Measurements from ENCODE around the gene ZNF318. TPM values are rescaled to one million over a fixed set of nuclear protein-coding genes. Genes with fewer than 3 reads are reported as not detected.
A peak's percentile ranks its signal among the peaks of the same experiment; 100 is the strongest.
"Not testable (repeated sequence)": the region's sequence is repeated elsewhere in the genome, so short reads cannot be mapped to it uniquely, and the experiment has no call there.

Gene ZNF318
- total RNA-seq, 1 donor from 2014 or later = 16.4 TPM

- H3K9me3 ChIP-seq = no peaks in the 10 kb centered on the region
- no peak overlapping the region for H3K27ac ChIP-seq
- no peaks in the 10 kb centered on the region for H3K27me3 ChIP-seq
- no peaks in the 10 kb centered on the region for H3K36me3 ChIP-seq
- no peak for TF ChIP-seq CTCF (IDR thresholded peaks at IDR 0.05)
- no peaks in the 10 kb centered on the region for H3K4me1 ChIP-seq
- peak; percentile 76 for ATAC-seq
- intact Hi-C loops (cut with DNase I) = no loop called here
- H3K4me3 ChIP-seq = no peak overlapping the region
- DNase-seq = no peak
Measured at GRCh38 chr6:43396408-43397149, 27.1 kb upstream of the ZNF318 start.

GRCh38 chr6:43395776-43396175 lies 26.3 kb upstream of the ZNF318 start:
- TF ChIP-seq CTCF (IDR thresholded peaks at IDR 0.05) = no peak
- H3K4me3 ChIP-seq = no peak overlapping the region
- H3K27ac ChIP-seq = no peak overlapping the region
- H3K9me3 ChIP-seq = no peaks in the 10 kb centered on the region
- intact Hi-C loops (cut with DNase I) = no loop called here
- DNase-seq = no peak
- no peaks in the 10 kb centered on the region for H3K36me3 ChIP-seq
- H3K4me1 ChIP-seq = no peaks in the 10 kb centered on the region
- no peaks in the 10 kb centered on the region for H3K27me3 ChIP-seq
- ATAC-seq = no peak

- no peak for DNase-seq
- peaks cover 4% of the 10 kb centered on the region for H3K4me1 ChIP-seq
- ATAC-seq = no peak
- H3K4me3 ChIP-seq = no peak overlapping the region
- no peaks in the 10 kb centered on the region for H3K27me3 ChIP-seq
- H3K9me3 ChIP-seq = no peaks in the 10 kb centered on the region
- H3K27ac ChIP-seq = no peak overlapping the region
- TF ChIP-seq CTCF (IDR thresholded peaks at IDR 0.05) = no peak
- intact Hi-C loops (cut with DNase I) = no loop called here
- H3K36me3 ChIP-seq = no peaks in the 10 kb centered on the region
Measured at GRCh38 chr6:43394982-43395381, 25.5 kb upstream of the ZNF318 start.

GRCh38 chr6:43393602-43394001 lies 24.2 kb upstream of the ZNF318 start:
- DNase-seq (no peak), ATAC-seq (peak; percentile 30)
- intact Hi-C loops (cut with DNase I) = no loop called here
- TF ChIP-seq CTCF (IDR thresholded peaks at IDR 0.05) = no peak
- H3K27ac ChIP-seq = no peak overlapping the region
- no peaks in the 10 kb centered on the region for H3K9me3 ChIP-seq
- H3K27me3 ChIP-seq = peaks cover 10% of the 10 kb centered on the region
- H3K4me1 ChIP-seq = peaks cover 5% of the 10 kb centered on the region
- peak overlapping the region; percentile 31 for H3K4me3 ChIP-seq
- H3K36me3 ChIP-seq = no peaks in the 10 kb centered on the region

- H3K4me1 ChIP-seq; H3K27me3 ChIP-seq; H3K9me3 ChIP-seq; intact Hi-C loops (cut with DNase I); H3K27ac ChIP-seq; ATAC-seq; DNase-seq; H3K36me3 ChIP-seq: not testable (repeated sequence)
- peak overlapping the region; percentile 31 for H3K4me3 ChIP-seq
Measured at GRCh38 chr6:43393133-43393532, 23.7 kb upstream of the ZNF318 start.

GRCh38 chr6:43391440-43392031 lies 22.1 kb upstream of the ZNF318 start:
- no peak for DNase-seq
- H3K4me3 ChIP-seq = peak overlapping the region; percentile 31
- no peaks in the 10 kb centered on the region for H3K9me3 ChIP-seq
- peaks cover 10% of the 10 kb centered on the region for H3K27me3 ChIP-seq
- H3K27ac ChIP-seq = peak overlapping the region; percentile 47
- TF ChIP-seq CTCF (IDR thresholded peaks at IDR 0.05) = no peak
- no peak for ATAC-seq
- intact Hi-C loops (cut with DNase I) = no loop called here
- no peaks in the 10 kb centered on the region for H3K36me3 ChIP-seq
- H3K4me1 ChIP-seq = peaks cover 5% of the 10 kb centered on the region

GRCh38 chr6:43390753-43391439 lies 21.4 kb upstream of the ZNF318 start:
- H3K4me1 ChIP-seq; H3K27me3 ChIP-seq; H3K36me3 ChIP-seq; DNase-seq; H3K9me3 ChIP-seq; intact Hi-C loops (cut with DNase I): not testable (repeated sequence)
- ATAC-seq = peak; percentile 62
- peak overlapping the region; percentile 31 for H3K4me3 ChIP-seq
- H3K27ac ChIP-seq = peak overlapping the region; percentile 61
